Measurements from ENCODE around the gene COL5A1.

DNA sequence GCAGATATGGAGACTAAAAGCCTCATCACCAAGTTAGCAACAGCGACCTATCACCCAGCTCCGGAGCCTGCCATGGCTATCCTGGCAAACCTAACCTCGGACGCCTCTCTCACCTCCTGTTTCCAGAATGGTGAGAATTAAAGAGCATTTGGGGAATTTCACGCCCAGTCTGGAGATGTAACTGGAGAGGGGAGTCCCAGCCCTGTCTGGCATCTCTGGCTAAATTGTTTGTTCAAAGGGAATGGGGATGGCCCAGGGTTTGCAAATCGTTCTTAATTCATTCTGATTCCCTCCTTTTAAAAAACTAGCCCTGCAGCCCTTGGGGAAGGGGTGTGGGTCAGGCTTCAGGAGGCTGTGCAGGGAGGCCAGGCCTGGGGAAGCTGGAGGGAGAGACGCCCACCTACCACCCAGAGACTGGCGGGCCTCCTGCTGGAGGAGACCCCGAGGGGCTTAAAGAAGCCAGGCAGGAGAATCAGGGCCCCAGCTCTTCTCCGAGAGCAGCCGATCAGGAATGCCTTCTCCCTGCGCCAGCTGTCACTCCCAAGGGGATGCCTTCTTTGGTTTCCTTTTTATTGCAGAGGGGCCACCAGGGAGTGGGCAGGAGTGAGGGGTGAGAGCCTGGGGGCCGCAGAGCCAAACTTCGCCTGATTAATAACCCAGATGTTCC, 964 bp upstream of the COL5A1 start:
- no peak for TF ChIP-seq EZH2phosphoT487 (IDR thresholded peaks at IDR 0.05)
- TF ChIP-seq, protein P1, sequence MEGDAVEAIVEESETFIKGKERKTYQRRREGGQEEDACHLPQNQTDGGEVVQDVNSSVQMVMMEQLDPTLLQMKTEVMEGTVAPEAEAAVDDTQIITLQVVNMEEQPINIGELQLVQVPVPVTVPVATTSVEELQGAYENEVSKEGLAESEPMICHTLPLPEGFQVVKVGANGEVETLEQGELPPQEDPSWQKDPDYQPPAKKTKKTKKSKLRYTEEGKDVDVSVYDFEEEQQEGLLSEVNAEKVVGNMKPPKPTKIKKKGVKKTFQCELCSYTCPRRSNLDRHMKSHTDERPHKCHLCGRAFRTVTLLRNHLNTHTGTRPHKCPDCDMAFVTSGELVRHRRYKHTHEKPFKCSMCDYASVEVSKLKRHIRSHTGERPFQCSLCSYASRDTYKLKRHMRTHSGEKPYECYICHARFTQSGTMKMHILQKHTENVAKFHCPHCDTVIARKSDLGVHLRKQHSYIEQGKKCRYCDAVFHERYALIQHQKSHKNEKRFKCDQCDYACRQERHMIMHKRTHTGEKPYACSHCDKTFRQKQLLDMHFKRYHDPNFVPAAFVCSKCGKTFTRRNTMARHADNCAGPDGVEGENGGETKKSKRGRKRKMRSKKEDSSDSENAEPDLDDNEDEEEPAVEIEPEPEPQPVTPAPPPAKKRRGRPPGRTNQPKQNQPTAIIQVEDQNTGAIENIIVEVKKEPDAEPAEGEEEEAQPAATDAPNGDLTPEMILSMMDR (IDR thresholded peaks at IDR 0.05): no peak
- TF ChIP-seq EZH2 (IDR thresholded peaks at IDR 0.05): no peak
